Neural cell (in vitro differentiated cells): ENCODE data around the gene FILIP1.

Source experiments
- CTCF ChIP-seq: fragments of 450-650 bp; IDR thresholded peaks from 2 replicates; pipeline ENCODE4 v1.5.1; 2014; ENCODE audit warnings: antibody characterized with exemption, mild to moderate bottlenecking, moderate library complexity; ENCODE audit not compliant: poor library complexity, severe bottlenecking
- POLR2AphosphoS5 ChIP-seq: IDR thresholded peaks from 2 replicates; pipeline ENCODE4 v1.6.1; 2012
- TAF1 ChIP-seq: IDR thresholded peaks from 2 replicates; pipeline ENCODE4 v1.6.1; 2012; ENCODE audit warnings: low read depth
- TF ChIP-seq, protein P1 (sequence below): IDR thresholded peaks from 2 replicates; pipeline ENCODE4 v1.6.1; 2012; ENCODE audit warnings: borderline replicate concordance

DNA sequence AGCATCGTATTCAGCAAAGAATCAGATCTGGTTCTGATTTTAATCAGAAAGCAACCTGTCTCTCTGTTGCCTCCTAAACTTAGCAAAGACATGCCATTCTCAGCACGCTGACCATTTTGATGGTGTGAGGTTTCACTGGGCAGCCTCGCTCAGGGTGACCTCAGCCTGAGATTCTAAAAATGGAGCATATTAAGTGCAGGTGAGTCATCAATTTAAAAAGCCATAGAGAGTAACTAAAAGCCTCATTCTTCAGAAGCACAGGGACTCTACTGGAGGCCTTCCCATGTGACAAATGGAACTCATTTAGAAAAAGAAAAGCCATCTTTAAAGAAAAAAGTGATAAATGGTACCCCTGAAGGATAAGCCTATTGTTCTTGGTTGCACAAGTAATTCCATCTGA is 91.3 kb downstream of the FILIP1 start:
- TF ChIP-seq, protein P1, sequence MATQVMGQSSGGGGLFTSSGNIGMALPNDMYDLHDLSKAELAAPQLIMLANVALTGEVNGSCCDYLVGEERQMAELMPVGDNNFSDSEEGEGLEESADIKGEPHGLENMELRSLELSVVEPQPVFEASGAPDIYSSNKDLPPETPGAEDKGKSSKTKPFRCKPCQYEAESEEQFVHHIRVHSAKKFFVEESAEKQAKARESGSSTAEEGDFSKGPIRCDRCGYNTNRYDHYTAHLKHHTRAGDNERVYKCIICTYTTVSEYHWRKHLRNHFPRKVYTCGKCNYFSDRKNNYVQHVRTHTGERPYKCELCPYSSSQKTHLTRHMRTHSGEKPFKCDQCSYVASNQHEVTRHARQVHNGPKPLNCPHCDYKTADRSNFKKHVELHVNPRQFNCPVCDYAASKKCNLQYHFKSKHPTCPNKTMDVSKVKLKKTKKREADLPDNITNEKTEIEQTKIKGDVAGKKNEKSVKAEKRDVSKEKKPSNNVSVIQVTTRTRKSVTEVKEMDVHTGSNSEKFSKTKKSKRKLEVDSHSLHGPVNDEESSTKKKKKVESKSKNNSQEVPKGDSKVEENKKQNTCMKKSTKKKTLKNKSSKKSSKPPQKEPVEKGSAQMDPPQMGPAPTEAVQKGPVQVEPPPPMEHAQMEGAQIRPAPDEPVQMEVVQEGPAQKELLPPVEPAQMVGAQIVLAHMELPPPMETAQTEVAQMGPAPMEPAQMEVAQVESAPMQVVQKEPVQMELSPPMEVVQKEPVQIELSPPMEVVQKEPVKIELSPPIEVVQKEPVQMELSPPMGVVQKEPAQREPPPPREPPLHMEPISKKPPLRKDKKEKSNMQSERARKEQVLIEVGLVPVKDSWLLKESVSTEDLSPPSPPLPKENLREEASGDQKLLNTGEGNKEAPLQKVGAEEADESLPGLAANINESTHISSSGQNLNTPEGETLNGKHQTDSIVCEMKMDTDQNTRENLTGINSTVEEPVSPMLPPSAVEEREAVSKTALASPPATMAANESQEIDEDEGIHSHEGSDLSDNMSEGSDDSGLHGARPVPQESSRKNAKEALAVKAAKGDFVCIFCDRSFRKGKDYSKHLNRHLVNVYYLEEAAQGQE = no peak
- no peak for TF ChIP-seq POLR2AphosphoS5
- TF ChIP-seq CTCF = no peak
- no peak for TF ChIP-seq TAF1
